ENCODE results near the gene STARD13. TPM values are rescaled to one million over a fixed set of nuclear protein-coding genes. Genes with fewer than 3 reads are reported as not detected.

Gene STARD13
- total RNA-seq, 1 experiment from 2014 or later = 2.1 TPM

DNA sequence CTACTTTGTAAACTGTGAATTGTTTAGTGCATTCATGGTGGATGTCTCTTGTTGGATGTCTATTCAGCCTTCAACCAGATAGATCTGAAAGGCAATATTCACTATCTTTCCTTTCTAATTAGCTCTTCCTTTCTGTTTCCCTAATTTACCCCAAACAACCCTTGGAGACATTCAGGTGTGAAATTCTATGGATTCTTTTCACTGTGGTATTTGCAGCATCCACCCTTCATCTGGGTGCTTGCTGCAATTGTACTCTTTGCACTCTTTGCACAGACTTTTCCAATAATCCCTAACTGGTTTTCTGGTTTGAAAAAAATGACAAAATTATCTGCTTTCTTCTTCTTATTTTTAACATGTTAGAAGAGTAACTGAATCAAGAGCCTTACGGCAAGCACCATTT lies 212.8 kb downstream of the STARD13 start:
- no peaks in the 10 kb centered on the region; a peak in 1 of 5 replicates for H3K9me3 Mint-ChIP-seq

More for the DNA sequence above, 212.8 kb downstream of the STARD13 start:
- Histone ChIP-seq H3K9ac (ENCODE audit: extremely low read depth, insufficient read length, low read length) (no peak overlapping the region), H2BK15ac (ENCODE audit: low read depth, low read length) (no peak overlapping the region), H2AK5ac (ENCODE audit: insufficient read length, low read length) (no peak overlapping the region), H3K4me2 (ENCODE audit: insufficient read depth, insufficient read length, low read length) (no peak overlapping the region), H2BK20ac (ENCODE audit: low read depth, low read length, poor library complexity, severe bottlenecking) (no peak overlapping the region), H2BK120ac (ENCODE audit: low read depth, low read length, poor library complexity, severe bottlenecking) (no peak overlapping the region), H4K8ac (replicated peaks; ENCODE audit: insufficient read length, low read depth, low read length) (no peak overlapping the region), H3K23me2 (ENCODE audit: insufficient read length, low read depth, low read length, poor library complexity, severe bottlenecking) (no peaks in the 10 kb centered on the region), H2AFZ (ENCODE audit: low read length) (no peak overlapping the region), H3K23ac (ENCODE audit: insufficient read length, low read depth, low read length) (no peak overlapping the region), H3K27me3 (ENCODE audit: insufficient read depth, low read length) (no peaks in the 10 kb centered on the region), H3K4me1 (ENCODE audit: insufficient read depth, low read length) (no peaks in the 10 kb centered on the region; the same call in 1 of the 2 replicates), H3K27ac (ENCODE audit: insufficient read length, low read depth, low read length) (no peak overlapping the region), H2BK5ac (ENCODE audit: insufficient read length, low read length) (no peak overlapping the region), H3K56ac (ENCODE audit: insufficient read length, low read depth, low read length) (no peak overlapping the region), H3K79me2 (ENCODE audit: insufficient read depth, low read length) (no peaks in the 10 kb centered on the region), H4K5ac (ENCODE audit: insufficient read length, low read depth, low read length) (no peak overlapping the region), H2BK12ac (ENCODE audit: insufficient read length, low read depth, low read length) (no peak overlapping the region), H4K91ac (ENCODE audit: insufficient read length, low read depth, low read length) (no peak overlapping the region), H4K20me1 (ENCODE audit: control insufficient read depth, insufficient read depth, insufficient read length) (no peaks in the 10 kb centered on the region), H3K18ac (ENCODE audit: insufficient read length, low read depth, low read length) (no peak overlapping the region), H3K4ac (ENCODE audit: low read depth, low read length) (no peak overlapping the region), H3K79me1 (ENCODE audit: insufficient read depth, low read depth, low read length, poor library complexity, severe bottlenecking) (no peaks in the 10 kb centered on the region), H3K14ac (ENCODE audit: insufficient read depth, low read length) (no peak overlapping the region), H3K9me3 (ENCODE audit: control insufficient read depth, low read depth, low read length) (no peaks in the 10 kb centered on the region), H3T11ph (ENCODE audit: low read length) (no peak overlapping the region)
- H3K27ac Mint-ChIP-seq = no peak overlapping the region
- H3K4me3 Mint-ChIP-seq = no peak overlapping the region
- no peaks in the 10 kb centered on the region for H3K27me3 Mint-ChIP-seq (ENCODE audit: low read depth)
- peaks cover 22 to 24% of the 10 kb centered on the region in 2 experiments for H3K4me1 Mint-ChIP-seq
- H3K36me3 Mint-ChIP-seq (ENCODE audit: insufficient read depth in 1 of 3, low read depth in 3 of 3) = no peaks in the 10 kb centered on the region; a peak in 1 of 7 replicates
- TF ChIP-seq, protein P1, sequence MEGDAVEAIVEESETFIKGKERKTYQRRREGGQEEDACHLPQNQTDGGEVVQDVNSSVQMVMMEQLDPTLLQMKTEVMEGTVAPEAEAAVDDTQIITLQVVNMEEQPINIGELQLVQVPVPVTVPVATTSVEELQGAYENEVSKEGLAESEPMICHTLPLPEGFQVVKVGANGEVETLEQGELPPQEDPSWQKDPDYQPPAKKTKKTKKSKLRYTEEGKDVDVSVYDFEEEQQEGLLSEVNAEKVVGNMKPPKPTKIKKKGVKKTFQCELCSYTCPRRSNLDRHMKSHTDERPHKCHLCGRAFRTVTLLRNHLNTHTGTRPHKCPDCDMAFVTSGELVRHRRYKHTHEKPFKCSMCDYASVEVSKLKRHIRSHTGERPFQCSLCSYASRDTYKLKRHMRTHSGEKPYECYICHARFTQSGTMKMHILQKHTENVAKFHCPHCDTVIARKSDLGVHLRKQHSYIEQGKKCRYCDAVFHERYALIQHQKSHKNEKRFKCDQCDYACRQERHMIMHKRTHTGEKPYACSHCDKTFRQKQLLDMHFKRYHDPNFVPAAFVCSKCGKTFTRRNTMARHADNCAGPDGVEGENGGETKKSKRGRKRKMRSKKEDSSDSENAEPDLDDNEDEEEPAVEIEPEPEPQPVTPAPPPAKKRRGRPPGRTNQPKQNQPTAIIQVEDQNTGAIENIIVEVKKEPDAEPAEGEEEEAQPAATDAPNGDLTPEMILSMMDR (conservative IDR thresholded peaks at IDR 0.05) = no peak
- DNase-seq = no peak
- no CpG with 5 or more reads among the region's 1 CpG for WGBS (ENCODE audit: extremely low coverage, insufficient read length, low lambda C conversion rate)

Data from H9 (cell line).